ENCODE results near the gene BLM. TPM values are rescaled to one million over a fixed set of nuclear protein-coding genes. Genes with fewer than 3 reads are reported as not detected.

The BLM gene
- total and polyA plus RNA-seq, 2 of the 4 experiments (the other 2 are of a cell fraction): 2.5 to 6.5 TPM

DNA sequence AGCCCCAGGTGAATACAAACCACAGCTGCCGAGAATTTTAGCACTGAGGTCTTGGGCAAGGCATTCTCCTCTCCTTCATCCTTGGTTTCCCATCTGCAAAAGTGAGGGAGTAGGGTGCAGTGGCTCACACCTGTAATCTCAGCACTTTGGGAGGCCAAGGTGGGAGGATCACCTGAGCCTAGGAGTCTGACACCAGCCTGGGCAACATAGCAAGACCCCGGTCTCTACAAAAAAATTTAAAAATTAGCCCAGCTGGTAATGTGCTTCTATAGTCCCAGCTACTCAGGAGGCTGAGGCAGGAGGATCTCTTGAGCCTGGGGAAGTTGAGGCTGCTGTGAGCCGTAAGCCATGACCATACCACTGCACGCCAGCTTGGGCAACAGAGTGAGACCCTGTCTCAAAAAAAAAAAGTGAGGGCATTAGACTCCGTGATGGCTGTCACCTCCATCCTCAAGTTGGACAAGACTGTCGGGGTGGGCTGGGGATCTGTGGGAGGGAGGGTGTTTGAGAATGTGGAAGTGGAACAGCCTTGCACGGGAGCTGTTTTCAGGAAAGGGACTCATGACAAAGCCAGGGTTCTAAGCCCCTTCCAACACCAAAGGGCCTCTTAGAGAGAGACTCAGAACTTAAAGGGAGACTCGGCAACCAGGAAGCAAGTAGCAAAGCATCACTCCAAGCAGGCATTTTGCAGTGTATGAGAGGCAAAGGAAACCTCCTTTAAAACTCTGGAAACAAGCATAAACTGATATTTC, 105.2 kb downstream of the BLM start:
- peaks cover 17% of the 10 kb centered on the region for H3K27me3 ChIP-seq (ENCODE audit: control insufficient read depth, insufficient read depth, low read length)
- CTCF ChIA-PET: interaction anchor here (0.6 to 0.7 kb wide), 2 partner anchors 176 to 438 kb away, joined by 3 read pairs; no protein-coding TSS in a partner anchor
- dilution Hi-C loops (cut with HindIII; ENCODE audit: low sequenced_read_pairs, unreplicated experiment): no loop called here

More for the DNA sequence above, 105.2 kb downstream of the BLM start:
- Histone ChIP-seq H3K4me3 (ENCODE audit: insufficient read depth, low read depth, low read length) (no peak overlapping the region), H3K79me1 (ENCODE audit: low read depth in 1 of 2, low read length in 2 of 2) (no peaks in the 10 kb centered on the region), H2BK20ac (ENCODE audit: low read depth, low read length) (no peak overlapping the region), H2AFZ (replicated peaks; ENCODE audit: low read length, poor library complexity) (no peak overlapping the region), H3K18ac (ENCODE audit: low read depth, low read length) (no peak overlapping the region), H3K56ac (ENCODE audit: extremely low read depth, insufficient read depth, low read length) (no peak overlapping the region), H2AK9ac (replicated peaks; ENCODE audit: low read depth, low read length, poor library complexity) (no peak overlapping the region), H3K9ac (ENCODE audit: low read depth, low read length) (no peak overlapping the region), H3K23ac (ENCODE audit: low read depth, low read length) (no peak overlapping the region), H2BK5ac (ENCODE audit: low read depth, low read length, poor library complexity, severe bottlenecking) (no peak overlapping the region), H3K4ac (ENCODE audit: low read depth, low read length) (no peak overlapping the region), H3K9me3 (ENCODE audit: control insufficient read depth, insufficient read depth, low read length) (no peaks in the 10 kb centered on the region), H4K20me1 (ENCODE audit: insufficient read depth, low read length) (no peaks in the 10 kb centered on the region), H2BK120ac (ENCODE audit: low read depth, low read length) (no peak overlapping the region), H3K36me3 (ENCODE audit: control insufficient read depth, insufficient read depth, low read length) (no peaks in the 10 kb centered on the region), H3K4me1 (ENCODE audit: control insufficient read depth, insufficient read depth, low read length) (no peaks in the 10 kb centered on the region), H3K9me1 (ENCODE audit: insufficient read depth, low read length) (no peaks in the 10 kb centered on the region), H3K14ac (replicated peaks; ENCODE audit: low read depth, low read length) (no peak overlapping the region), H3K27ac (ENCODE audit: insufficient read depth, low read length) (no peak overlapping the region), H4K5ac (ENCODE audit: low read depth, low read length) (no peak overlapping the region), H3K4me2 (ENCODE audit: low read depth, low read length) (no peak overlapping the region), H2AK5ac (ENCODE audit: low read depth, low read length) (no peak overlapping the region), H4K8ac (ENCODE audit: low read depth in 2 of 2, low read length in 2 of 2) (no peak overlapping the region), H4K91ac (ENCODE audit: insufficient read depth, low read depth, low read length) (no peak overlapping the region), H2BK15ac (ENCODE audit: low read depth, low read length) (no peak overlapping the region)
- ATAC-seq (ENCODE audit: low read depth) (no peak), DNase-seq (no peak)
- intact Hi-C loops (cut with micrococcal nuclease): no loop called here
- no CpG with 5 or more reads among the region's 8 CpGs for WGBS, 2 experiments (ENCODE audit: extremely low coverage in 2 of 2, insufficient read length in 1 of 2)
- TF ChIP-seq POLR2A (IDR thresholded peaks at IDR 0.05; ENCODE audit: low read depth, low read length): no peak
- no peak for TF ChIP-seq RCOR1 (IDR thresholded peaks at IDR 0.05; ENCODE audit: insufficient replicate concordance, low read length)
- TF ChIP-seq NFE2L2 (IDR thresholded peaks at IDR 0.05; ENCODE audit: low read depth, low read length): no peak
- no peak for TF ChIP-seq MAZ (IDR thresholded peaks at IDR 0.05; ENCODE audit: borderline replicate concordance, low read depth, low read length)
- TF ChIP-seq MXI1 (IDR thresholded peaks at IDR 0.05; ENCODE audit: borderline replicate concordance, low read depth, low read length): no peak
- TF ChIP-seq RFX5 (IDR thresholded peaks at IDR 0.05; ENCODE audit: low read depth, low read length): no peak
- no peak for TF ChIP-seq MAFK (IDR thresholded peaks at IDR 0.05; ENCODE audit: low read depth, low read length)
- TF ChIP-seq, protein P1, sequence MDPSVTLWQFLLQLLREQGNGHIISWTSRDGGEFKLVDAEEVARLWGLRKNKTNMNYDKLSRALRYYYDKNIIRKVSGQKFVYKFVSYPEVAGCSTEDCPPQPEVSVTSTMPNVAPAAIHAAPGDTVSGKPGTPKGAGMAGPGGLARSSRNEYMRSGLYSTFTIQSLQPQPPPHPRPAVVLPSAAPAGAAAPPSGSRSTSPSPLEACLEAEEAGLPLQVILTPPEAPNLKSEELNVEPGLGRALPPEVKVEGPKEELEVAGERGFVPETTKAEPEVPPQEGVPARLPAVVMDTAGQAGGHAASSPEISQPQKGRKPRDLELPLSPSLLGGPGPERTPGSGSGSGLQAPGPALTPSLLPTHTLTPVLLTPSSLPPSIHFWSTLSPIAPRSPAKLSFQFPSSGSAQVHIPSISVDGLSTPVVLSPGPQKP (IDR thresholded peaks at IDR 0.05; ENCODE audit: borderline replicate concordance, low read depth, low read length): no peak
- no peak for TF ChIP-seq BHLHE40 (IDR thresholded peaks at IDR 0.05; ENCODE audit: low read depth, low read length)
- TF ChIP-seq CEBPB (IDR thresholded peaks at IDR 0.05; ENCODE audit: low read depth, low read length): no peak
- TF ChIP-seq, protein P2, sequence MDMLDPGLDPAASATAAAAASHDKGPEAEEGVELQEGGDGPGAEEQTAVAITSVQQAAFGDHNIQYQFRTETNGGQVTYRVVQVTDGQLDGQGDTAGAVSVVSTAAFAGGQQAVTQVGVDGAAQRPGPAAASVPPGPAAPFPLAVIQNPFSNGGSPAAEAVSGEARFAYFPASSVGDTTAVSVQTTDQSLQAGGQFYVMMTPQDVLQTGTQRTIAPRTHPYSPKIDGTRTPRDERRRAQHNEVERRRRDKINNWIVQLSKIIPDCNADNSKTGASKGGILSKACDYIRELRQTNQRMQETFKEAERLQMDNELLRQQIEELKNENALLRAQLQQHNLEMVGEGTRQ (IDR thresholded peaks at IDR 0.05; ENCODE audit: low read depth, low read length): no peak
- no peak for TF ChIP-seq FOS (IDR thresholded peaks at IDR 0.05; ENCODE audit: low read depth, low read length)
- no peak for TF ChIP-seq SMC3 (IDR thresholded peaks at IDR 0.05; ENCODE audit: low read depth, low read length)
- in situ Hi-C loops (cut with MboI; ENCODE audit: low sequenced_read_pairs): no loop called here
- BruUV-seq (replicated peaks): no TSS peak
- POLR2A ChIA-PET (ENCODE audit: unreplicated experiment): no interaction called here
